GM23338 (cell line): ENCODE data around the gene CNPY4. TPM values are rescaled to one million over a fixed set of nuclear protein-coding genes. Genes with fewer than 3 reads are reported as not detected.

ENCODE experiments used
- ATAC-seq: fragments of 200-7000 bp; cut with Tn5 transposase; 3 replicates; pipeline ENCODE4 v1.9.1; 2020
- DNase-seq: peaks from one replicate; pipeline ENCODE4 v3.0.0-alpha.2; 2015; ENCODE audit warnings: low spot score
- H2AFZ ChIP-seq: fragments of 200-600 bp; sonication (generic); 2 replicates; pipeline ENCODE4 v1.8.0; 2016; ENCODE audit warnings: antibody characterized with exemption, mild to moderate bottlenecking, moderate library complexity
- H3F3A ChIP-seq: fragments of 200-600 bp; sonication (generic); replicated peaks from 2 replicates; pipeline ENCODE4 v1.8.0; 2017; ENCODE audit warnings: antibody characterized with exemption, mixed run types, low read depth
- H3K27ac ChIP-seq: fragments of 200-600 bp; sonication (generic); 2 replicates; pipeline ENCODE4 v1.6.1; 2016; ENCODE audit warnings: low read depth
- H3K27me3 ChIP-seq: fragments of 200-600 bp; sonication (generic); 2 replicates; pipeline ENCODE4 v1.8.0; 2016; ENCODE audit warnings: mild to moderate bottlenecking, mixed run types, moderate library complexity; ENCODE audit not compliant: insufficient read depth
- H3K36me3 ChIP-seq: fragments of 200-600 bp; sonication (generic); 2 replicates; pipeline ENCODE4 v1.8.0; 2016; ENCODE audit warnings: mild to moderate bottlenecking; ENCODE audit not compliant: insufficient read depth
- H3K4me1 ChIP-seq: fragments of 200-600 bp; sonication (generic); 2 replicates; pipeline ENCODE4 v1.8.0; 2016; ENCODE audit warnings: mild to moderate bottlenecking, moderate library complexity; ENCODE audit not compliant: insufficient read depth
- H3K4me2 ChIP-seq: fragments of 200-600 bp; sonication (generic); 2 replicates; pipeline ENCODE4 v1.7.1; 2017; ENCODE audit warnings: mixed run types
- H3K4me3 ChIP-seq: fragments of 200-600 bp; sonication (generic); 2 replicates; pipeline ENCODE4 v1.6.1; 2016; ENCODE audit warnings: mixed run types
- H3K79me2 ChIP-seq: fragments of 200-600 bp; sonication (generic); replicated peaks from 2 replicates; pipeline ENCODE4 v1.8.0; 2017; ENCODE audit warnings: mild to moderate bottlenecking; ENCODE audit not compliant: insufficient read depth
- H3K9me2 ChIP-seq: fragments of 200-600 bp; sonication (generic); 2 replicates; pipeline ENCODE4 v1.8.0; 2017; ENCODE audit not compliant: insufficient read depth
- H4K20me1 ChIP-seq: fragments of 200-600 bp; sonication (generic); replicated peaks from 2 replicates; pipeline ENCODE4 v1.8.0; 2017; ENCODE audit warnings: mild to moderate bottlenecking; ENCODE audit not compliant: insufficient read depth
- H3K27ac Mint-ChIP-seq: 2 replicates; pipeline ENCODE4 v1.8.0; 2020; ENCODE audit warnings: inconsistent platforms, mild to moderate bottlenecking, moderate library complexity, mixed read lengths
- H3K27me3 Mint-ChIP-seq: 3 replicates; pipeline ENCODE4 v1.8.0; 2022; ENCODE audit warnings: low read depth, mild to moderate bottlenecking, moderate library complexity, mixed read lengths, inconsistent platforms; ENCODE audit not compliant: insufficient read depth, poor library complexity
- H3K36me3 Mint-ChIP-seq: 3 replicates; pipeline ENCODE4 v1.8.0; 2021; ENCODE audit warnings: low read depth, mild to moderate bottlenecking, inconsistent platforms, moderate library complexity, mixed read lengths
- H3K4me1 Mint-ChIP-seq: 3 replicates; pipeline ENCODE4 v1.8.0; 2020; ENCODE audit warnings: mild to moderate bottlenecking, inconsistent platforms, mixed read lengths
- H3K4me3 Mint-ChIP-seq: 3 replicates; pipeline ENCODE4 v1.8.0; 2021; ENCODE audit warnings: moderate library complexity, mild to moderate bottlenecking, inconsistent platforms, mixed read lengths
- H3K9me3 Mint-ChIP-seq: 3 replicates; pipeline ENCODE4 v1.8.0; 2020; ENCODE audit warnings: moderate library complexity, mild to moderate bottlenecking, inconsistent platforms, mixed read lengths
- EZH2 ChIP-seq: fragments of 200-600 bp; sonication (generic); IDR thresholded peaks from one replicate; pipeline ENCODE4 v1.8.0; 2017; ENCODE audit warnings: antibody characterized with exemption, mild to moderate bottlenecking, low read depth; ENCODE audit not compliant: unreplicated experiment
- NANOG ChIP-seq: IDR thresholded peaks from 2 replicates; pipeline ENCODE4 v1.6.1; 2016; ENCODE audit warnings: antibody characterized with exemption, borderline replicate concordance
- POLR2AphosphoS5 ChIP-seq: IDR thresholded peaks from 2 replicates; pipeline ENCODE4 v1.6.1; 2016; ENCODE audit warnings: antibody characterized with exemption, low read depth
- polyA plus RNA-seq: library from polyadenylated mRNA; unstranded; fragments of >200 nt; fragmentation: Nextera tagmentation; extraction: Ambion mirVana; gene quantifications from 2 replicates; pipeline ENCODE4 v1.2.1, GENCODE V29; 2016
- total RNA-seq: library from RNA; depleted of rRNA; stranded (reverse); fragments of >200 nt; shearing (Covaris generic); gene quantifications from 2 replicates; pipeline ENCODE4 v1.2.3, GENCODE V29; 2014
- TF ChIP-seq, protein P1 (sequence below): fragments of 250-450 bp; sonication (Bioruptor Pico); IDR thresholded peaks from 2 replicates; pipeline ENCODE4 v1.5.0; 2020; ENCODE audit warnings: mild to moderate bottlenecking, moderate library complexity
- TF ChIP-seq, protein P2 (sequence below), 2 experiments: fragments of 200-600 bp in 1 of 2; sonication (generic) in 1 of 2; conservative IDR thresholded peaks; 2 replicates each; pipeline versions ENCODE4 v1.5.1 to v1.6.1; 2016 to 2017; ENCODE audit warnings: antibody characterized with exemption in 2 of 2, low read depth in 2 of 2, mild to moderate bottlenecking in 2 of 2, moderate library complexity in 1 of 2
- TF ChIP-seq, protein P3 (sequence below): IDR thresholded peaks from 2 replicates; pipeline ENCODE4 v1.6.1; 2016; ENCODE audit warnings: antibody characterized with exemption

Gene CNPY4
- total and polyA plus RNA-seq, 2 experiments from 2014 or later: 10.7 to 12.0 TPM

DNA sequence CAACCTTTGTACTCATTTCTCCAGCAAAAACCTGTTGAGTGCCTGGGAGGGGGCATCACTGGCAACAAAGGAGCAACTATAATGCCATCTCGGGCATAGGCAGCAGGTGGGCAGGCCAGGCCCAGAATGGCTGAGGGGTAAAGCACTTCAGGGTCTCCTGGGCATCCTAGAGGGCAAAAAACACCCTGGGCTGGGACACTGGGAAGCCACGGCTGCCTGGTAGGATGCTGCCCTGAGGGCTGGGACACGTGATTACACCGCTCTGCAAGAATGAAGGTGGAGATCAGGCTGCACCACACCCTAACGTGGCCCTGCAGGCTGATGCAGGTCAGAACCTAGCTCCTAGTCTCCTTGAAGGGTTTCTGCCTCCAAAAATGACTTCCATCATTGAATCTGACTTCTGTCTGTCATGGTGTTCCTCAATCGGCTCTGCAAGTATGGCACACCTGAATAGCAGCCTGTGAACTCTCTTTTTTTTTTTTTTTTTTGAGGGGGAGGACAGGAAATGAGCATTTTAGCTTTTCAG lies 43.6 kb downstream of the CNPY4 start (continued):
- TF ChIP-seq, protein P1, sequence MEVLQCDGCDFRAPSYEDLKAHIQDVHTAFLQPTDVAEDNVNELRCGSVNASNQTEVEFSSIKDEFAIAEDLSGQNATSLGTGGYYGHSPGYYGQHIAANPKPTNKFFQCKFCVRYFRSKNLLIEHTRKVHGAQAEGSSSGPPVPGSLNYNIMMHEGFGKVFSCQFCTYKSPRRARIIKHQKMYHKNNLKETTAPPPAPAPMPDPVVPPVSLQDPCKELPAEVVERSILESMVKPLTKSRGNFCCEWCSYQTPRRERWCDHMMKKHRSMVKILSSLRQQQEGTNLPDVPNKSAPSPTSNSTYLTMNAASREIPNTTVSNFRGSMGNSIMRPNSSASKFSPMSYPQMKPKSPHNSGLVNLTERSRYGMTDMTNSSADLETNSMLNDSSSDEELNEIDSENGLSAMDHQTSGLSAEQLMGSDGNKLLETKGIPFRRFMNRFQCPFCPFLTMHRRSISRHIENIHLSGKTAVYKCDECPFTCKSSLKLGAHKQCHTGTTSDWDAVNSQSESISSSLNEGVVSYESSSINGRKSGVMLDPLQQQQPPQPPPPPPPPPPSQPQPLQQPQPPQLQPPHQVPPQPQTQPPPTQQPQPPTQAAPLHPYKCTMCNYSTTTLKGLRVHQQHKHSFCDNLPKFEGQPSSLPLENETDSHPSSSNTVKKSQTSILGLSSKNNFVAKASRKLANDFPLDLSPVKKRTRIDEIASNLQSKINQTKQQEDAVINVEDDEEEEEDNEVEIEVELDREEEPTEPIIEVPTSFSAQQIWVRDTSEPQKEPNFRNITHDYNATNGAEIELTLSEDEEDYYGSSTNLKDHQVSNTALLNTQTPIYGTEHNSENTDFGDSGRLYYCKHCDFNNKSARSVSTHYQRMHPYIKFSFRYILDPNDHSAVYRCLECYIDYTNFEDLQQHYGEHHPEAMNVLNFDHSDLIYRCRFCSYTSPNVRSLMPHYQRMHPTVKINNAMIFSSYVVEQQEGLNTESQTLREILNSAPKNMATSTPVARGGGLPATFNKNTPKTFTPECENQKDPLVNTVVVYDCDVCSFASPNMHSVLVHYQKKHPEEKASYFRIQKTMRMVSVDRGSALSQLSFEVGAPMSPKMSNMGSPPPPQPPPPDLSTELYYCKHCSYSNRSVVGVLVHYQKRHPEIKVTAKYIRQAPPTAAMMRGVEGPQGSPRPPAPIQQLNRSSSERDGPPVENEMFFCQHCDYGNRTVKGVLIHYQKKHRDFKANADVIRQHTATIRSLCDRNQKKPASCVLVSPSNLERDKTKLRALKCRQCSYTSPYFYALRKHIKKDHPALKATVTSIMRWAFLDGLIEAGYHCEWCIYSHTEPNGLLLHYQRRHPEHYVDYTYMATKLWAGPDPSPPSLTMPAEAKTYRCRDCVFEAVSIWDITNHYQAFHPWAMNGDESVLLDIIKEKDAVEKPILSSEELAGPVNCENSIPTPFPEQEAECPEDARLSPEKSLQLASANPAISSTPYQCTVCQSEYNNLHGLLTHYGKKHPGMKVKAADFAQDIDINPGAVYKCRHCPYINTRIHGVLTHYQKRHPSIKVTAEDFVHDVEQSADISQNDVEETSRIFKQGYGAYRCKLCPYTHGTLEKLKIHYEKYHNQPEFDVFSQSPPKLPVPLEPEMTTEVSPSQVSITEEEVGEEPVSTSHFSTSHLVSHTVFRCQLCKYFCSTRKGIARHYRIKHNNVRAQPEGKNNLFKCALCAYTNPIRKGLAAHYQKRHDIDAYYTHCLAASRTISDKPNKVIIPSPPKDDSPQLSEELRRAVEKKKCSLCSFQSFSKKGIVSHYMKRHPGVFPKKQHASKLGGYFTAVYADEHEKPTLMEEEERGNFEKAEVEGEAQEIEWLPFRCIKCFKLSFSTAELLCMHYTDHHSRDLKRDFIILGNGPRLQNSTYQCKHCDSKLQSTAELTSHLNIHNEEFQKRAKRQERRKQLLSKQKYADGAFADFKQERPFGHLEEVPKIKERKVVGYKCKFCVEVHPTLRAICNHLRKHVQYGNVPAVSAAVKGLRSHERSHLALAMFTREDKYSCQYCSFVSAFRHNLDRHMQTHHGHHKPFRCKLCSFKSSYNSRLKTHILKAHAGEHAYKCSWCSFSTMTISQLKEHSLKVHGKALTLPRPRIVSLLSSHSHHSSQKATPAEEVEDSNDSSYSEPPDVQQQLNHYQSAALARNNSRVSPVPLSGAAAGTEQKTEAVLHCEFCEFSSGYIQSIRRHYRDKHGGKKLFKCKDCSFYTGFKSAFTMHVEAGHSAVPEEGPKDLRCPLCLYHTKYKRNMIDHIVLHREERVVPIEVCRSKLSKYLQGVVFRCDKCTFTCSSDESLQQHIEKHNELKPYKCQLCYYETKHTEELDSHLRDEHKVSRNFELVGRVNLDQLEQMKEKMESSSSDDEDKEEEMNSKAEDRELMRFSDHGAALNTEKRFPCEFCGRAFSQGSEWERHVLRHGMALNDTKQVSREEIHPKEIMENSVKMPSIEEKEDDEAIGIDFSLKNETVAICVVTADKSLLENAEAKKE: no peak

DNA sequence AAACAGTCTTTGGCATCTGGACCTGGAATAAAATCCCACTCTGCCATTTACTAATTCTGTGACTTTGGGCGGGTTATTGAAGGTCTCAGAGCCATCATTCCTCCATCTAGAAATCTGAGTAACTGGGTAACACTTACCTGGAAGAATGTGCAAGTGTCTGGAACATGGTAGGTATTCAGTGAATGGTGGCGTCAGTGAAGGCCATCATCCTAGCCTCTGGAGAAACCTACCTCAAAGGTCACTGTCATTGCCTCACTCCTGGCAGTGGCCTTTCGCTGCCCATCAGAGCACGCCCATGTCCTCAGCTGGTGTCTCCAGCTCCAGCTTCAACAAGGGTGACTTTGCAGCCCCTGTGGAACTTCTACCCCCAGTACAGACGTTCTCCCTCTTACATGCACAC lies 44.4 kb downstream of the CNPY4 start:
- no peaks in the 10 kb centered on the region for H3K79me2 ChIP-seq
- Mint-ChIP-seq H3K4me1 (peaks cover 37% of the 10 kb centered on the region), H3K4me3 (no peak overlapping the region; the same call in 2 of the 3 replicates), H3K27ac (no peak overlapping the region), H3K36me3 (no peaks in the 10 kb centered on the region; the same call in 2 of the 3 replicates), H3K27me3 (peaks cover 40% of the 10 kb centered on the region), H3K9me3 (no peaks in the 10 kb centered on the region)
- H3K27me3 ChIP-seq: peaks cover 16% of the 10 kb centered on the region
- H3K4me2 ChIP-seq: no peak overlapping the region
- peaks cover 13% of the 10 kb centered on the region for H3F3A ChIP-seq
- H3K4me3 ChIP-seq: no peak overlapping the region
- ATAC-seq (no peak), DNase-seq (no peak)
- H3K4me1 ChIP-seq: peaks cover 14% of the 10 kb centered on the region
- H3K9me2 ChIP-seq: no peaks in the 10 kb centered on the region
- TF ChIP-seq EZH2: no peak
- no peak for TF ChIP-seq POLR2AphosphoS5
- TF ChIP-seq, protein P2, sequence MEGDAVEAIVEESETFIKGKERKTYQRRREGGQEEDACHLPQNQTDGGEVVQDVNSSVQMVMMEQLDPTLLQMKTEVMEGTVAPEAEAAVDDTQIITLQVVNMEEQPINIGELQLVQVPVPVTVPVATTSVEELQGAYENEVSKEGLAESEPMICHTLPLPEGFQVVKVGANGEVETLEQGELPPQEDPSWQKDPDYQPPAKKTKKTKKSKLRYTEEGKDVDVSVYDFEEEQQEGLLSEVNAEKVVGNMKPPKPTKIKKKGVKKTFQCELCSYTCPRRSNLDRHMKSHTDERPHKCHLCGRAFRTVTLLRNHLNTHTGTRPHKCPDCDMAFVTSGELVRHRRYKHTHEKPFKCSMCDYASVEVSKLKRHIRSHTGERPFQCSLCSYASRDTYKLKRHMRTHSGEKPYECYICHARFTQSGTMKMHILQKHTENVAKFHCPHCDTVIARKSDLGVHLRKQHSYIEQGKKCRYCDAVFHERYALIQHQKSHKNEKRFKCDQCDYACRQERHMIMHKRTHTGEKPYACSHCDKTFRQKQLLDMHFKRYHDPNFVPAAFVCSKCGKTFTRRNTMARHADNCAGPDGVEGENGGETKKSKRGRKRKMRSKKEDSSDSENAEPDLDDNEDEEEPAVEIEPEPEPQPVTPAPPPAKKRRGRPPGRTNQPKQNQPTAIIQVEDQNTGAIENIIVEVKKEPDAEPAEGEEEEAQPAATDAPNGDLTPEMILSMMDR (conservative IDR thresholded peaks at IDR 0.05; ENCODE audit: low read depth in 2 of 2): no peak
- no peak for TF ChIP-seq NANOG
- TF ChIP-seq, protein P3, sequence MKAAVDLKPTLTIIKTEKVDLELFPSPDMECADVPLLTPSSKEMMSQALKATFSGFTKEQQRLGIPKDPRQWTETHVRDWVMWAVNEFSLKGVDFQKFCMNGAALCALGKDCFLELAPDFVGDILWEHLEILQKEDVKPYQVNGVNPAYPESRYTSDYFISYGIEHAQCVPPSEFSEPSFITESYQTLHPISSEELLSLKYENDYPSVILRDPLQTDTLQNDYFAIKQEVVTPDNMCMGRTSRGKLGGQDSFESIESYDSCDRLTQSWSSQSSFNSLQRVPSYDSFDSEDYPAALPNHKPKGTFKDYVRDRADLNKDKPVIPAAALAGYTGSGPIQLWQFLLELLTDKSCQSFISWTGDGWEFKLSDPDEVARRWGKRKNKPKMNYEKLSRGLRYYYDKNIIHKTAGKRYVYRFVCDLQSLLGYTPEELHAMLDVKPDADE: no peak
- no peak overlapping the region for H3K27ac ChIP-seq
- no peak overlapping the region for H2AFZ ChIP-seq
- H4K20me1 ChIP-seq: no peaks in the 10 kb centered on the region
- no peaks in the 10 kb centered on the region for H3K36me3 ChIP-seq
